ENCODE data around the gene FADS6.

The FADS6 gene

GRCh38 chr17:74865504-74866197, 27.8 kb downstream of the FADS6 start:
- DNase-seq = peak; percentile 35

- DNase-seq = peak; percentile 83
Measured at GRCh38 chr17:74864866-74865395, 28.5 kb downstream of the FADS6 start.

GRCh38 chr17:74864297-74864865, 29.1 kb downstream of the FADS6 start:
- no peak for DNase-seq

- DNase-seq = no peak
Measured at GRCh38 chr17:74863420-74864296, 29.8 kb downstream of the FADS6 start.

- no peak for DNase-seq
Measured at GRCh38 chr17:74862919-74863318, 30.5 kb downstream of the FADS6 start.

GRCh38 chr17:74862108-74862901, 31.1 kb downstream of the FADS6 start:
- peak; percentile 87 for DNase-seq

GRCh38 chr17:74861662-74862107, 31.7 kb downstream of the FADS6 start:
- DNase-seq = no peak

GRCh38 chr17:74860872-74861661, 32.4 kb downstream of the FADS6 start:
- DNase-seq = no peak

GRCh38 chr17:74860229-74860871, 33.1 kb downstream of the FADS6 start:
- DNase-seq = no peak

- peak; percentile 32 for DNase-seq
Measured at GRCh38 chr17:74859459-74860228, 33.8 kb downstream of the FADS6 start, which contains the start of gene GRIN2C. GRIN2C (minus strand) TSS chr17:74859885; CDS start chr17:74855092, 4,793 bp downstream.

GRCh38 chr17:74858672-74859458, 34.6 kb downstream of the FADS6 start:
- DNase-seq = no peak

- DNase-seq = no peak
Measured at GRCh38 chr17:74857191-74857590, 36.2 kb downstream of the FADS6 start.

- no peak for DNase-seq
Measured at GRCh38 chr17:74856112-74856511, 37.3 kb downstream of the FADS6 start.

- no peak for DNase-seq
Measured at GRCh38 chr17:74855323-74855722, 38.1 kb downstream of the FADS6 start.

GRCh38 chr17:74854792-74855191, 38.6 kb downstream of the FADS6 start:
- DNase-seq = no peak

GRCh38 chr17:74853669-74854068, 39.8 kb downstream of the FADS6 start:
- DNase-seq = no peak

GRCh38 chr17:74853048-74853397, 40.4 kb downstream of the FADS6 start:
- DNase-seq = no peak

GRCh38 chr17:74852237-74853047, 41.0 kb downstream of the FADS6 start:
- DNase-seq = peak; percentile 69
